Stimulated activated CD8-positive, alpha-beta memory T cell treated with anti-CD3 and anti-CD28 coated beads, Interleukin-15, amount 100 ng/mL, for 4 hours (primary cell): ENCODE measurements around the gene HOXD12.

ENCODE experiments used
- DNase-seq, 2 donors: peaks; one replicate each; pipeline ENCODE4 v3.0.0-alpha.2; 2020; ENCODE audit warnings: low read depth in 2 of 2

Gene HOXD12

GRCh38 chr2:176120364-176121189, 21.0 kb downstream of the HOXD12 start:
- no peak for DNase-seq

DNA sequence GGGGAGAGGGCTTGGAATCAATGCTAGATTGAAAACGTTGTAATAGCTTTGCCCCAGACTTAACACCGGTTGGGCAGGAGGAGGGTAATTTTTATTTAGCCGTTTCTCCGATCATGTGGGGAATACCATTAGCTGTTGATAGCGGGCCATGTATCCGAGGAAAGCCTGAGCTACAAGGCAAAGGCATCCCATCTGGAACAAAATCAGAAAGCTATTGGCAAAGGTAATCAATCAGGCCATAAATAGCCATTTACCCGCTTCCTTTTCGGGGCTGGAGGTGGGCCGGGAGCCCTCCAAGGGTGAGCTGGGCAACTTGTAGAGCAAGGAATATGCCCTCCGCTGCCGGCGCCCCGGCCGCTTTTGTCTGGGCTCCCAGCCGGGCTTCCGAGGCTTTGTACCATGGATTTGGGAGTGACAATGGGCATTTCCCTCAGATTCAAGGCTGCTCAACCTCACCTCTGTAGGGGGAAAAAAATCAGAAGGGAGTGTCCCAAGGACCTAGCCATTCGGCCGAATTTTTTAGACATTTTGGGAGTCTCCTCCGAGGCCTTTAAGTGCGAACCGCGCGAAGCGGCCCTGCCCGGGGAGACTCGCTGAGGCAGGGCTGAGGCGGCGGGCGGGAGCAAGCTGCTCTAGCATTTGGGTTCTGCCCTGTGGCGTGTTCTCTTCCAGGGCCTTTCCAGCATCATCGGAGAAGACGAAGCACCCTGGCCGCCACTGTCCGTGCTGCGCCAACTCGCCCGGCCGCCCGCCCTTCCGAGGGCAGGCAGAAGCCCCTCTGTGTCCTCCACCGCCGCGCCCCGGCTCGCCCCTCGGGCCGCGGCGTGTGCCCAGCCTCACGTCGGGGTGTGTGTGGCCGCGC, 21.8 kb downstream of the HOXD12 start:
- DNase-seq, result no peak

DNA sequence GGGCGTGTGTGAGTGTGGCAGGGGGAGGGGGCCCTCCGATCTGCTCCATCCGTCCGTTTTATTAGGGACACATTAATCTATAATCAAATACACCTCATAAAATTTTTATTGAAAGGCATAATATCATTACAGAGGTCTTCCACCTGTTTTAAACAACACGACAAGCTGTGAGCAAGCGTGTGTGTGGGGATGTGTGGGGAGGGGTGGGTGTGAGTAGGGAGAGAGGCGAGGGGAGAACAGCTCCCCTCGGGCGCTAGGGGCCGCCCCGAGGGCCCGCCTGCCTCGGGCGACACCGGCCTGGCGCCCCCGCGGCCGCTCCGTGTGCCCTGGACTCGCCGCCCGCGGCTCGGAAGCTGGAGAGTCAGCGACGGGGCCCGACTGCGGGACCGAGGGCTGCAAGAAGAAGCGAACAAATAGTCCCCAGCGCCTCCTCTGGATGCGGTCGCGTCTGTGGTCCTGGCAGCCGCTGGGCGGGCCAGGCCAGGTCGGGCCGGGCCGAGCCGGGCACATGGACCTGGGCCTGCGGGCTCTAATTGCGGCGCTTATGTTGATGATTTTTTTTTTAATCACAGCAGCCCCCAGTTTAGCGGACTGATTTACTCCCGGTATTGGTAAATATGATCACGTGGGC, 22.6 kb downstream of the HOXD12 start:
- DNase-seq, result no peak

GRCh38 chr2:176122683-176123410, 23.3 kb downstream of the HOXD12 start, which contains the start of gene HOXD9:
Gene HOXD9 (plus strand): TSS chr2:176122719. CDS start chr2:176122769, 50 bp downstream.
- no peak for DNase-seq

DNA sequence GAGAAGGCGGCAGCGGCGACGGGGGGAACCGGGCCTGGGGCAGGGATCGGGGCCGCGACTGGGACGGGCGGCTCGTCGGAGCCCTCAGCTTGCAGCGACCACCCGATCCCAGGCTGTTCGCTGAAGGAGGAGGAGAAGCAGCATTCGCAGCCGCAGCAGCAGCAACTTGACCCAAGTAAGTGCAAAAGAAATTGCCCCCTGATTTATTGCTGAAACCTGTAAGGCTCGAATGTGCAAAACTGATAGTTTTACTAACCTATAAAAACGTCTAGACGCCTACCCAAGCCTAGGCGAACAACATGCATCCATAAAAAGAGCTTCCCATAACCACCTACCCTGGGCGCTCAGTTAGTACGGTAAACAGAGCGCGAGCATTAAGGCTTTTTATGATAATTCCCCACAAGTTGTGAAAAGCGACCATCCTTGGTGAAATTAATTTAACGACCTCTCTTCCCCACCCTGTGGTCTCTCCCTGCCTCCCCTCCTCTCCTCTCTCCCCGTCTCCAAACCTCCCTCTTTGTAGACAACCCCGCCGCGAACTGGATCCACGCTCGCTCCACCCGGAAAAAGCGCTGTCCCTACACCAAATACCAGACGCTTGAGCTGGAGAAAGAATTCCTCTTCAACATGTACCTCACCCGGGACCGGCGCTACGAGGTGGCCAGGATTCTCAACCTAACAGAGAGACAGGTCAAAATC, 24.0 kb downstream of the HOXD12 start:
- DNase-seq, result no peak

GRCh38 chr2:176124110-176124946, 24.7 kb downstream of the HOXD12 start:
- DNase-seq, result no peak

GRCh38 chr2:176124947-176125771, 25.6 kb downstream of the HOXD12 start:
- DNase-seq, result no peak

DNA sequence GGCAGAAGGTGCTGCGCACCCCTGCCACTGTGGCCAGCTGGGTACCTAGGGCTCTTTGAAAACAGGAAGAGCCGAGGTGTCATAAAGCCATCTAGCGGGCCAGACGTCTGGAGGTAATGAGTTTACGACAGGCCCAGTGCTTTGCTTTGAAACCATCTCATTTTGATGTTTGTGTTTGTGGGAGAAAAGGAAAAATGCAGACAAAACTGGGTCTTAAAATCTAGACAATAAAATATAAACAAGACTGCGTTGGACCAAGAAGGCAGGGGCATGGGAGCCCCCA, 26.1 kb downstream of the HOXD12 start:
- no peak for DNase-seq

- DNase-seq, result peak in 1 of 2 donors; percentile 31
Observed at GRCh38 chr2:176126929-176127773, 27.6 kb downstream of the HOXD12 start.

DNA sequence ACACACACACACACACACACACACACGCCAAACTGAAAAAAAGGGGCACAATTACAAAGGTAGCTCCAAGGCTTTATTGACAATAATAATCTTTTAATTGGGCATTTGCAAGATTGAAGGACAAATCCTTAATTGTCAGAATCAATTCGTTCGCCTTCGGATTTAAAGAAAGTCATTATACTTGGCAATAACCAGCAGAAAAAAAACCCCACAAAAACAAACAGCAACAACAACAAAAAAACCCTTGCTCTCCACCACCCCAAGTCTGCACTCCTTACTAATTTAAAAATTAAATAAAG, 28.1 kb downstream of the HOXD12 start:
- no peak for DNase-seq

- no peak for DNase-seq
Observed at GRCh38 chr2:176128172-176128981, 28.8 kb downstream of the HOXD12 start.

GRCh38 chr2:176128982-176129796, 29.6 kb downstream of the HOXD12 start, which contains the start of gene HOXD8:
Gene HOXD8 (plus strand): TSS chr2:176129705. CDS start chr2:176130367, 662 bp downstream.
- no peak for DNase-seq

GRCh38 chr2:176129813-176130146, 30.2 kb downstream of the HOXD12 start:
- no peak for DNase-seq

DNA sequence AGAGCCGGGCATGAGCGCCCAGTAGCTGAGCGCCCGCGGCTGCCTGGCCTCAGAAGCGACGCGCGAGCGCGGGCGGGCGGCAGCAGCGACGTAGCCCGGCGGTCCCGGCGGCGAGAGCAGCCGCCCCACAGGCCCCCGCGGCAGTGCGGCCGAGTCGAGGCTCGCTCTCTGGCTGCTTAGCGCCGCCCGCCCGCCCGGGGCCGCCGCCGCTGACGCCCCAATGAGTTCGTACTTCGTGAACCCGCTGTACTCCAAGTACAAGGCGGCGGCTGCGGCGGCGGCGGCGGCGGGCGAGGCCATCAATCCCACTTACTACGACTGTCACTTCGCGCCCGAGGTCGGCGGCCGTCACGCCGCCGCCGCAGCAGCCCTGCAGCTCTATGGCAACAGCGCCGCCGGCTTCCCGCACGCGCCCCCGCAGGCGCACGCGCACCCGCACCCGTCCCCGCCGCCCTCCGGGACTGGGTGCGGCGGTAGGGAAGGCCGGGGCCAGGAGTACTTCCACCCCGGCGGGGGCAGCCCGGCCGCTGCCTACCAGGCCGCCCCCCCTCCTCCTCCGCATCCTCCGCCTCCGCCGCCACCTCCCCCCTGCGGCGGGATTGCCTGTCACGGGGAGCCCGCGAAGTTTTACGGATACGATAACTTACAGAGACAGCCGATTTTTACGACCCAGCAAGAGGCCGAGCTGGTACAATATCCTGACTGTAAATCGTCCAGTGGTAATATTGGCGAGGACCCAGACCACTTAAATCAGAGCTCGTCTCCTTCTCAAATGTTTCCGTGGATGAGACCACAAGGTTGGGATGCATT, 30.8 kb downstream of the HOXD12 start:
- DNase-seq, result no peak

DNA sequence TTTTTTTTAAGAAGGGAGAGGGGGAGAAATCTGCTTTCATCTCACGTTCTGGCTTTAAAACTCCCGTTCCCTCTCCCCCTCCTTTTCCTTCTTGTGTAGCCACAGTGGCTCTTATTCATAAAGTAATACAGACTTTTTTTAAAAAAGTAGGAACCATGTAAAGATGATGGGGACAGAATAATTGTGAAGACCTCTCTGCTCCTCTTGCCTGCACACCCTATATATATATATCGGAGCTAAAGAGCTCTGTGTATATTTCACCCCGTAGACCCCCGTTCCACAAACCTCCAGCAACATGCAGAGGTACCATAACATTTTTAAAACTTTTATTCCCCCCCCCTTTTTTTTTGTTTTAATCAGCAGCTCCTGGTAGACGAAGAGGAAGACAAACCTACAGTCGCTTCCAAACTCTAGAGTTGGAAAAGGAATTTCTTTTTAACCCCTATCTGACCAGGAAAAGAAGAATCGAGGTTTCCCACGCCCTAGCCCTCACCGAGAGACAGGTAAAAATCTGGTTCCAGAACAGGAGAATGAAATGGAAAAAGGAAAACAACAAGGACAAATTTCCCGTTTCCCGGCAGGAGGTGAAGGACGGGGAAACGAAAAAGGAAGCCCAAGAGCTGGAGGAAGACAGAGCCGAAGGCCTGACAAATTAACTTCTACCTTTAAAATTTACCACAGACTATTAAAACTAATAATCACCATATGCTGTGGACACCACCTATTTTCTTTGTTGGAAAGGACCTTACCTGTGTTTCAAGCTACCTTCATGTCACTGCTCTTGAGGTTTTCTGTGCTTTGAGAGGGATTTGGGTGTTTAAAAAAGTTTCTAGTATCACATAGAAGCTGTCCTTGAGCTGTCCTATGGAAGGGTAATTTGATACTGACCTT, 31.6 kb downstream of the HOXD12 start:
- DNase-seq, result no peak
